Stimulated activated naive CD8-positive, alpha-beta T cell treated with anti-CD3 and anti-CD28 coated beads, Interleukin-15, Interleukin-2, amounts not matched to agents 100 U/mL and 50 U/mL, for 24 hours (primary cell): ENCODE results near the gene NCBP3.
"Not testable (repeated sequence)": the region's sequence is repeated elsewhere in the genome, so short reads cannot be mapped to it uniquely, and the experiment has no call there.

Experiments
- ATAC-seq: fragments of 150-1000 bp; cut with Tn5 transposase; one replicate; pipeline ENCODE4 v1.10.0; 2021
- DNase-seq: peaks from one replicate; pipeline ENCODE4 v3.0.0; 2021

NCBP3 gene

DNA sequence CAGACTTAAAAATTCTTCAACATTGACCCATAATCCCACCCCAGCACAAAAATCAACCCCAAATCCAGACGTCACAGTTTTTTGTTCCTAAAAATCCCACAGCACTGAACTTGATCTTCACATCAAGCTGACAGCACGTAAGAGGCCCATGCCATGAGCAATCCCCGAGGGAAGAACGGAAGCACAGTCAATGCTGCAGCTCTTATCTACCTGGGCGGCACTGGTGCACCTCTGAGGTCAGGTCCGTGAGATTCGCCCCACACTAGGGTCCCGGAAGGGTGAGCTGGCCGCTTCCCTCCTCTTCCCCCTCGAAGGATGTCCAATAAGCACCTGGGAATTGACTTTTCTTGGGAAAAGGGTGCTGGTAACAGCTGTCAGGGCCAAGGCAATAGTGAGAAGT lies 33.8 kb downstream of the NCBP3 start:
- ATAC-seq (no peak), DNase-seq (no peak)

DNA sequence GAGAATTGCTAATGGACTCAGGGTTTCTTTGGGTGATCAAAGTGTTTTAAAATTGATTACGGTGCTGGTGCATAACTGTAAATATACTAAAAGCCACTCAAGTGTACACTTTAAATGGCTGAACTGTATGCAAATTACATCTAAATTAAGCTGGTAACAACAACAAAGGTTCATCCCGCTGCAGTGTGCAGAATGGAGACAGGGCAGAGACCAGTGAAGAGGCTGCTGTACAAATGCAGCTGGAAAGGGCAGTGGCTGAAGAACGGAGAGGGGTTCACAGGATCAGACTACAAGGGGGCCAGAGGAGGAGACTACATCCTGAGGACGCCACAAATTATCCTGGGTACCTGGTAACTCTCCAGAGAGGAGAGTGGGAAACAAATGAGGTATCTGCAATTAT lies 36.0 kb downstream of the NCBP3 start:
- DNase-seq (no peak), ATAC-seq (no peak)

DNA sequence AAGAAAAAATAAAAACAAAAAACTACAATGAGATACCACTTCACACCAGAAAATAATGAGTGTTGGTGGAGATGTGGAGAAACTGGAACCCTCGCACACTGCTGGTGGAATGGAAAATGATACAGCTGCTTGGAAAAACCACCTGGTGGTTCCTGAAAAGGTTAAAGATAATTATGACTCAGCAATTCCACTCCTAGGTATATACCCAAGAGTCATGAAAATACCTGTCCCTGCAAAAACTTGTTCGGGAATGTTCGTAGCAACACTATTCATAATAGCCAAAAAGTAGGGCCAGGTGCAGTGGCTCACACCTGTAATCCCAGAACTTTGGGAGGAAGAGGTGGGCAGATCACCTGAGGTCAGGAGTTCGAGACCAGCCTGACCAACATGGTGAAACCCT lies 36.9 kb downstream of the NCBP3 start:
- peak; percentile 19 for ATAC-seq

DNA sequence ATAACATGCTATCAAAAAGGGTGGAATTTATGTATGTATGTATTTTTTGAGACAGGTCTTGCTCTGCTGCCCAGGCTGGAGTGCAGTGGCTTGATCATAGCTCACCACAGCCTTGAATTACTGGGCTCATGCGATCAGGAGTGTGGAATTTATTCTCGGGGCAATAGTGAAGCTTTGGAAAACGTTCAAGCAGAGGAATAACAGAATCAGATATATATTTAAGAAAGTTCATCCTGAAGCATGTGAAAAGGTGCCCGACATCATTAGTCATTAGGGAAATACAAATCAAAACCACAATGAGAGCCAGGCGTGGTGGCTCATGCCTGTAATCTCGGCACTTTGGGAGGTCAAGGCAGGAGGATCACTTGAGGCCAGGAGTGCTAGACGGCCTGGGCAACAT lies 37.3 kb downstream of the NCBP3 start:
- ATAC-seq = no peak

More for the DNA sequence above, 36.9 kb downstream of the NCBP3 start:
- no peak for DNase-seq

DNA sequence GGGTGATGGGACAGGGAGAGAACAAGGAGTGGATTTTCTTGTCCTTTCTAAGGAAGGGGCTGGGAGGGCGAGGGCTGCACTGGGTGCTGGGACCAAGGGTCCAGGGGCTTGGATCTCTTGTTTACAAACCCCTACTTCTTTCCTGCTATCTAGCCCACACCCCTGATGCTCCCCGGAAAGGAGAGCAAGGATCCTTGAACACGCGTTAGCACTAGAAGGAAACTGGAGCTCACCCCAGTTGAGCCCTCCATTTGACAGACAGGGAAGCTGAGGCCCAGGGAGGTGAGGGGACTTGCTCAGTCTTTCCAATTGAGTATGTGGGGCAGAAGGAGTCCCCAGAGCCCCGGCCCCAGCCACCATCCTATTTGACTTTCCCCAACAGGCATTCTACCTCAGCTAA lies 40.5 kb downstream of the NCBP3 start:
- DNase-seq (no peak), ATAC-seq (no peak)

More for the DNA sequence above, 37.3 kb downstream of the NCBP3 start:
- no peak for DNase-seq

DNA sequence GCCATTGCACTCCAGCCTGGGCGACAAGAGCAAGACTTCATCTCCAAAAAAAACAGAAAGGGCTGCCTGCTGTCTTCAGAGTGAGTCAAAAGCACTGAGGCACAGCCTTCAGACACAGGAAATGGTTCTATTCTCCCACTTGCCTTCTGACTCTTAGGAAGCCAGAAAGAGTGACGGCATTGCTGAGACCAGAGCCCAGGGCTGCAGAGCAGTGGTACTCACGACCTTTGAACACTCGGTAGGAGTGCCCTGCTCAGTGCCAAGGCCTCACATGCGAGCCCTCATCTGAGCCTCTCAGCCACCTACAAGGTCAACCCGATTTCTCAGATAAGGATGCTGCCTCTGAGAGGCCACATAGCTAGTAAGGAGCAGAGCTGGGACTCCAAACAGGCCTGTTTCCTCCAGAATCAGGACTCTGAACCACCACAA lies 41.5 kb downstream of the NCBP3 start:
- DNase-seq (peak; percentile 43), ATAC-seq (peak; percentile 88)

DNA sequence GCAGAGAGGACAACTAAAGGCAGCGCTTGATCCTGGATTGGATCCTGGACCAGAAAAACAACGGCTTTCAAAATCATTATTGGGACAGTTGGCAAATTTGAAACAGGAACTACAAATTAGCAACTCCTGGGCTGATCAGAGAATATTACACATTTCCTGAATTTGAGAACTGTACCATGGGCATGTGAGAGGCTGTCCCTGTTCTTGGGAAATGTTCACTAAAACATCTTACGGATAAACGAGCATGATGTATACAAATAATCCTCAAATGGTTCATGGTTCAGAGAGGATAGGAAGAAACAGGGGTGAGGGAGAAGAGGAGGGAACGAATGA lies 42.8 kb downstream of the NCBP3 start:
- DNase-seq (no peak), ATAC-seq (no peak)

DNA sequence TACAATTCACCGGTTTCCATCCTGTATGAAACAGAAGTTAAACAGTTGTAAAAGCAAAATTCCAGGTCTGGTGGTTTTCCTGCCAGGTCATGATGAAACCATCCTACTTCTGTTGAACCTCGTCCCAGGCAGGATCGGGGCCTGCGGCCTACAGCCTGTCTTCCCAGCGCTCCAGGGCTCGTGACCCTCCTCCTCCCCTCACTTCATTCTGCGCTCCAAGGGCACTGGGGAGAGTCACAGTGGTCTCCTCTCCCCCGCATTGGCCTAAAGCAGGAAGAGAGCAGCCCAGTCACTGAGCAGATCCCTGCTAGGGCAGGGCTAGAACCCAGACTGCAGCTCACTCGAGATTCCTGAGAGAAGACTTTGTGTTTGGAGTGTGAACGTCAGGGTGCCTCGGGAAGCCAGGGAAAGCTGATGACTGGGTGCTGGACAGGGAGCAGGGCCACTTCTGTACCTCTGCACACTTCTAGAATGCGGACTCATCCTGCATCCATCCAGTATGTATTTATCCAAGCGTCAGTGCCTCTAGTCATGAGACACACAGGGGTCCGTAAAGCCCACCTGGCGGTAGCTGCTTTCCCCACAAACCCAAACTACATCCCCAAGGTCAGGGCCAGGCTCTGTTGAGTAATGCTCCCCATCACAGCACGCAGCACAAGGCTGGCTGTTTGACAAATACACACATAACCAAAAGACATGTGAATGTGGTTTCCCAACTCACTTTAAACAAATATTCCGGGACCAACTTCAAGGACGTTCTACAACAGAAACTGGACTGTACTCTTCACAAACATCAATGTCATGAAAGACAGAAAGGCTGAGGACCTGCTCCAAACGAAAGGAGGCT lies 43.4 kb downstream of the NCBP3 start:
- no peak for DNase-seq

DNA sequence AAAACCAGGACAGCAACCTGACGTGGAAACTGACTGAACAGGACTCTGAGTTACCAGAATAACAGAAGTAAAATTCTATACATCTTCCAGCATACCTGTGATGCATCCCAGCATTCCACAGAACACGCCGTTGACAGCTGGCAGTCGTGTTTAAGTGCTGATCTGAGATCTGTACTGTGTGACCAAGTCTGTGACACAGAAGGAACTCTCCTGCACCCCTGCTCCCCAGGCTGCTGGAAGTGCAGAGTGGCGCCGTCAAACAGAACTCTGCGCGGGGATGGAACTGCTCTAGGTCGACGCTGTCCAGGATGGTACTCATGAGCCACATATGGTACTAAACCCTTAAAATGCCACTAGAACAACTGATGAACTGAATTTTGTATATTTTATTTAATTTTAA lies 44.3 kb downstream of the NCBP3 start:
- DNase-seq = no peak
- no peak for ATAC-seq

More for the DNA sequence above, 43.4 kb downstream of the NCBP3 start:
- no peak for ATAC-seq

DNA sequence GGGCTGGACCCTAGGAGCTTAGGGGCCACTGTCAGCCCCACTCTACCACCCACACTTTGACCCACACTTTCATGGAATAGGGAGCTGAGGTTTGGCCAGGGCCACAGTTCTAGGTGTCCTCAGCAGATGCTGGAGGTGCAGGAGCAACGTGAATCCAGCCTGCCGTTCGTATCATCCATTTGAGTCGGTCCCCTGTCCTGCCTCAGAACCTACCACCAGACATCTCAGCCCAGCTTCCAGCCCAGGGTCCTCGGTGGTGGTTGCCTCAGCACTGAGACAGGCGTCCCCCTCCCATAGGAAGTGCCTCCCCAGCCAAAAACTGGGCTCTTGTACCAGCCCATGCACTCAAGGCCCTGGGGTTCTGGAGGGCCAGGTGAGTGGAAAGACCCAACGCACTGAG lies 44.7 kb downstream of the NCBP3 start:
- DNase-seq (no peak), ATAC-seq (no peak)

DNA sequence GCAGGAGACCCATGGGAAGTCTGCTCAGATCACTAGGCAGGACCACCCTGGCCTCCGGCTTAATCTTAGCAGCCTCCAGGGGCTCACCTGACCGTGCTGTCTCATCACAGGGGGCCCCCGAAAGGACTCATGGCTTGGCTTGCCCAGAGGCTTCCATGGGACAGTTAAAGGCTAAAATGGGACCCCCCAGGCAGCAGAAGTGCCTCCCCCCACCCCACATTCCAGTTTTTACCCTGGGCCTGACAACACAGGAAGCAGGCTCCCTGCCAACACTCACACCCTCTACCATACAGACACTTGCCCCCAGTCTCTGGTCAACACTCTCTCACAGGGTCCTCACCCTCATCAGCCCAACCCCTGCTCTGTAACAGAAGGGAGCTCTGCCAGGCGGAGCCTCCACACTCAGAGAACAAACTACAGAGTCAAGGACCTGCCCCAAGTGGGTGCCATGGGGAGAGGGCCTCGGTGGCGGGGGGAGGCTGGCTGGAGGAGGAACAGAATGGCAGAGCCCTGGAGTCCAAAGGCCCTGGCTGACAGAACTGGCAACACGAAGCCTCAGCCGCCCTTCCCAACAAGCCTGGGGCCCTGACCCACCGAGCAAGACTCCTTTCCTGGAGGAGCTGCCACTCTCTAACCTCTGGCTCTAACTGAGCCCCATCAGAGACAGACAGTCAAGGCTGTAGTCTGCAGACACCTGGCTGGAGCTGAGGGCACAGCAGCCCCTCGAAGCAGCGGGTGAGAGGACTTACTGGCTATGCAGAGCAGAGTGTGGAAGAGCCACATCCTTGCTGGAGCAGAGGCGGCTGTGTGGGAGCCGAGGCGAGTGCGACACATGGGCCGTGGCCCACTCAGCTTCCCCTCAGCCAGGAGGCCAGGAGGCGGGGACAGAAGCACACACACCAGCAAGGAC lies 45.4 kb downstream of the NCBP3 start, which contains the start of gene ITGAE:
ITGAE (minus strand) TSS at position 827 of the 910 bp plus-strand sequence; CDS start at position 783, 44 bp downstream.
- DNase-seq (no peak), ATAC-seq (no peak)

DNA sequence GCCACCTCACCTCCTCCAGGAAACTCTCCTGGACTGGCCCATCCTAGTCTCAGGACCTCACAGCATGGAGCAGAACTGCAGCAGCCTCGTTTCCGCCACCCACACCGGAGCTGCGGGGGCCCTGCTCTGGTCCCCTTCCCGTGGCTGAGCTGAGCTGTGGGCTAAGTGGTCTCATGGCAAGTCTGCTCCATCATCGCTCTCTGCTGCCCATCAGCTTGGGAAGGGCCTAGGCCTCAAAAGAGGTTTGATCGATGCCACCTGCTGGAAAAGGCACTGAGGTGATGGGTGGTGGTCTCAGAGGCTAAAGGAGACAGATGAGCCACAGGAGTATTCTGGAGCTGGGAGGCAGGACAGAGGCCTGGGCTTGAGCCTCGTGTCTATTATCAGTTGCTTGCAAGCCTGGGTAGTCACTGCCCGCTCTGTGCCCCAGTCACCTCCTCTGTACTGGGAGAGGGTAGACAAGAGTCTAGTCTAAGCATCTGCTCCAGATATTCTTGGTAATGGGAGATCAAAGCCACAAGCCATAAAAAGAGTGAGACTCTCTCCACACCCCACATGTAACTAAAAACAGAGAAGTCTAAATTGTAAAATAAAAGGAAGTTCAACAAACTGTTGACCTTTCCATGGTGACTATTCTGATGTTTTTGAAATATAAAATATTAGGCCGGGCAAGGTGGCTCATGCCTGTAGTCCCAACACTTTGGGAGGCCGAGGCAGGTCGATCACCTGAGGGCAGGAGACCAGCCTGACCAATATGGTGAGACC lies 46.7 kb downstream of the NCBP3 start:
- ATAC-seq (no peak), DNase-seq (no peak)

DNA sequence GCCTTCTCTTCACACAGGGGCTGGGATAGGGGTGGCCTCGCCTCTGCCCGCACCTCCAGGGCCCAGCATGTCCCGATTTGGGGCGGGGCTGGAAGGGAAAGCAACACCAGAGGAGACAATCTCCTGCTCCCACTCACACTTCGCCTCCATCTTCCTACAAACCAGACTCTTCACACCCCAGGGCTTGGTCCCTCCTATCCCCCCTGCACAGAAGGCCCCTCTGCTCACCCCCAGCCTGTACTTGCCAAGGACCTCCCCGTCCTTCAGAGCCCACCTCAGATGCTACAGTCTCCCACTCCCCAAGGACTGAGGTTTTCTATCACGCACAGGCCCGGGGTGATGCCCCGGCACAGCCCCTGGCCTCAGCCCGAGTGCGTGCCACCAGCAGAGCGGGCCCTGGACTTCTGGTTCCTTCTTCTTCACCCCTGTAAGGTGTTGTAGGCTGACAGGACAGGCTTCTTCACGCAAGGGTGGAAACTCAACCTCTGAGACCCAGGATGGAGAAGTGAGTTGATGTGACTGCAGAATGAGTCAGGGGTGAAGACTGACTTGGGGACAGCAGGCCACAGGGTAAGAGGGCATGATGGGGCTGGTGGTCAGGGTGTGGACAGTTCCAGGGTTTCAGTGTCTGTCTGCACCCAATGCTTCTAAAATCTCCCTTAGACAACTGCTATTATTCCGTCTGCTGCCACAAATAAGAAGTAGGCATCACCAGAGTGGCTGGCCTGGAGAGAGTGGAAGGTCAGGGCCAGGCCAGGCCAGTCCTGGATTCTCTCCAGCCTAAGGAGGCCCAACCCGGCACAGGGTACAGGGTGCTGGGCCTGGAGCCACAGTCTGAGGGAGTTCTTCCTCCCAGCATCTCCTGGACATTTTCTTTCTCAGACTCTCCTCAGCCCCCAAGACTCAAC lies 47.5 kb downstream of the NCBP3 start:
- ATAC-seq (no peak), DNase-seq (no peak)

DNA sequence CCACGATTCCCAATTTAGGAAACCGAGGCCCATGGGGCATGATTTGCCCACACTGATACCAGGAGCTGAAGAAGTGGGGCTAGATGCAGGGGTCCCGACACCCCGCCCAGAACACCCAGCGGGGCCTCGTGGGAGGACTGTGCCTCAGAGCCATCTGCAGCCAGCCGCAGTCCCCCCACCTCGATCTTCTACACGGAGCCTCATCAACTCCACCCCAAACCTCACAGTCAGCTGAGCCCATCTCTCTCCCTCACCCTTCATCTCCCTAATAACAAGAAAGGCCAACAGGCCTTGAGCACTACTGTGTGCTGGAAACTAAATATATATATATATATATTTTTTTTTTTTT lies 49.2 kb downstream of the NCBP3 start:
- DNase-seq = no peak
- peak; percentile 38 for ATAC-seq

DNA sequence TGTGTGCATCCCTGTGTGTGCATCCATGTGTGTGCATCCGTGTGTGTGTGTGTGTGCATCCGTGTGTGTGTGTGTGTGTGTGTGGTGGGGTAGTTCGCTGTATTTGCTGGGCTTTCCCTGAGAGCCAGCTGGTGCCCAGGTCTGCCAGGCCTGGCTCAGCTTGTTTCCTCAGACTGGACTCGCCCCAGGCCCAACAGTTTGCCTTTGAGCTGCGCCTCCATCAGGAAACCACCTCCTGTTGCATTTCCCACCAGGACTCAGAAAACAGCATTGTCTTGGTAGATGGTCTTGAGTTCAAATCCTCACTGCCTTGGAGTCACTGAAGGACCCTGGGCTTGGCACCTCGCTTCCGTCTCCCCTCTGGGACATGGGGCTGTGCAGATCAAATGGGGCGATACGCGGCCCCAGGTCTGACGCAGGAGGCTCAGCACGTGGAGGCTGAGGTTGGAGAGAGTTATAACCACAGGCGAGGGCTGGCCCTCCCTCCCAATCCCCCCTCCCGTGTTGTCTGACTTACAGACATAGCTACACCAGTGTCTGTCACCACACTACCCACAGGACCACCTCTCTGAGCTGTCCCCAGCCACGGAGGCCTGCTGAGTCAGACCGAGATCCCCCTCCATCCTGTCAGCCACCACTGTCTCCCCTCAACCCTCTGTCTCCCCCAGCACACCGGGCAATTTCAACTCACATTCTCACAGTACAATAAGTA lies 49.8 kb downstream of the NCBP3 start:
- ATAC-seq (peak; percentile 83), DNase-seq (peak; percentile 90)

DNA sequence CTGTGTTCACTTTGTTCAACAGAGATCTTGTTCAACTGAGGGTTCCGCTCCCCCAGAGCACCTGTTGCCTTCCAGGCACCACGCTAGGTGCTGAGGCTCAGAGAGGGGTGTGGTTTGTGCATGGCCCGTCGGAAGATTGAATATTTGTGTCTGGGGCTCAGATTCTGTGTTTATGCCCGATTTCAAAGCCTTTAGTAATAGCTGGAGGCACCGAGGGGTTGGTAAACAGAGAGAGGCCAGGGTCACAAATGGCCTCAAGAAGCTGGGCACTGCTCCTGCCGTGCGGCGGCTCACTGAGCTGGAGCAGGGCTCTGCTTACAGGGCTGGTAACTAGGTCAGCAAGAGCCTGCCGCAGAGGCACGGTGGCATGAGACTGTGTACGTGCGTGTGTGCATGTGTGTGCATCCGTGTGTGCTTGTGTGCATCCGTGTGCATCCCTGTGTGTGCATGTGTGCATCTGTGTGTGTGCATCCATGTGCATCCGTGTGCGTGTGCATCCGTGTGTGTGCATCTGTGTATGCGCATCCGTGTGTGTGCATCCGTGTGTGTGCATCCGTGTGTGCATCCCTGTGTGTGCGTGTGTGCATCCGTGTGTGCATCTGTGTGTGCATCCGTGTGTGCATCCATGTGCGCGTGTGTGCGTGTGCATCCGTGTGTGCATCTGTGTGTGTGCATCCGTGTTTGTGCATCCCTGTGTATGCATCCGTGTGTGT lies 50.5 kb downstream of the NCBP3 start:
- ATAC-seq = no peak
- no peak for DNase-seq

DNA sequence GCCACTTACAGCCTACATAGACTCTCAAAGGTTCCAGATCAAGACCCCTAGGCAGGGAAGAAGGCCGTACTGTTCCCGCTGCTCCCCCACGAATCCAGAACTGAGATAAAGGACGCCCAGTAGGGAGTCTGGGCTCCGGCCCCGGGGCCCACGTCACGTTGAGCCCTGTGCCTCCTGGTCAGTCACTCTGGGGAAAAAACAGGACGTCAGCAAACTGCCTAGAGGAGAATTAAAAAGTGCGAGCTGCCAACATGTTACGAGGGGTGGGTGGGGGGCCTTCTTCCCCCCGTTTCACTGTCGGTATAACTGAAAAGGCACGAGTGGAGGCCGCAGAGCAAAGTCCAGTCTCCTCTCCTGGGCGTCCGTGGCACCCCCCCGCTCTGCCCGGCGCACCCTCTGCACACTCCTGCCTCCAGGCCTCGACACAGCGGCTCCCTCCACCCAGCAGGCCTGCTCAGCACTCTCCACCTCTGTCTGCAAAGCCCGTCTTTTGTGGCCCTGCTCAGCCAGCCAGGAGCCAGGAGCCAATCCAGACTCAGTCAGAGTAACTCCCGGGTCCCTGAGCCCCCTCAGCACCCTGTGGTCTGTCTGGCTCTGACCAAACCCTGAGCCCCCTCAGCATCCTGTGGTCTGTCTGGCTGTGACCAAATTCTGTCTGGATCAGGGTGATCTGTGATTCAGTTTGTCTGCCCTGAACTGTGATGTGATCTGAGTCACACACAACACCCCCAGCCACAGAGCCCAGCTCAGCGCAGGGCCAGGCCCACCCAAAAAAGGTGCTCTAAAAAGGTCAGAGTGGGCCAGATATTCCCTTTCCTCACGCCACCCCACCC lies 51.3 kb downstream of the NCBP3 start:
- ATAC-seq = peak; percentile 78
- DNase-seq = peak; percentile 72

DNA sequence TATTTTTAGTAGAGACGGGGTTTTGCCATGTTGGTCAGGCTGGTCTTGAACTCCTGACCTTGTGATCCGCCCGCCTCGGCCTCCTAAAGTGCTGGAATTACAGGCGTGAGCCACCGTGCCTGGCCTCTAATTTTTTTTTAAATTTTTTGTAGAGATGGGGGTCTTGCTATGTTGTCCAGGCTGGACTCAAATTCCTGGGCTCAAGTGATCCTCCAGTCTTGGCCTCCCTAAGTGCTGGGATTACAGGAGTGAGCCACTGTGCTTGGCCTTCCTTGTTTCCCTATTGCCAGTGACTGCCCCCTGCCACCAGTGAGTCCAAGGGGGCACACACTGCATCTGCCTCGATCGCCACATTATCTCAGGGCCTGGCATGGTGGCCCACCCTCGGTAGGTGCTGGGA lies 51.9 kb downstream of the NCBP3 start:
- not testable (repeated sequence) for ATAC-seq, DNase-seq

DNA sequence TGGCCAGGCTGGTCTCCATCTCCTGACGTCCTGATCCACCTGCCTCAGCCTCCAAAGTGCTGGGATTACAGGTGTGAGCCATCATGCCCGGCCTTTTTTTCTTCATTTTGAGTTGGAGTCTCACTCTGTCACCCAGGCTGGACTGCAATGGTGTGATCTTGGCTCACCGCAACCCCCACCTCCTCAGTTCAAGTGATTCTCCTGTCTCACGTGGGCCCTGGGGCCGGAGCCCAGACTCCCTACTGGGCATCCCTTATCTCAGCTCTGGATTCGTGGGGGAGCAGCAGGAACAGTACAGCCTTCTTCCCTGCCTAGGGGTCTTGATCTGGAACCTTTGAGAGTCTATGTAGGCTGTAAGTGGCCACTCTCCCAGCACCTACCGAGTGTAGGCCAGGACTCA lies 52.8 kb downstream of the NCBP3 start:
- DNase-seq, ATAC-seq: not testable (repeated sequence)
